OCI-LY7 (cell line): ENCODE results near the gene ZNHIT1.
"Not testable (repeated sequence)": the region's sequence is repeated elsewhere in the genome, so short reads cannot be mapped to it uniquely, and the experiment has no call there.

ENCODE experiments used
- CTCF ChIP-seq: fragments of 200-600 bp; sonication (generic); conservative IDR thresholded peaks from 2 replicates; pipeline ENCODE4 v1.5.1; 2014; ENCODE audit warnings: mild to moderate bottlenecking, antibody characterized with exemption, low read length, moderate library complexity, mixed read lengths
- EZH2phosphoT487 ChIP-seq: fragments of 200-600 bp; sonication (generic); IDR thresholded peaks from 2 replicates; pipeline ENCODE4 v1.6.1; 2018; ENCODE audit warnings: low read depth, borderline replicate concordance, mild to moderate bottlenecking, mixed run types, antibody characterized with exemption, low read length, moderate library complexity, mixed read lengths

GRCh38 chr7:101253199-101253598, 35.2 kb downstream of the ZNHIT1 start:
- TF ChIP-seq CTCF, EZH2phosphoT487: not testable (repeated sequence)
